Hippocampal formation (tissue), 2 donors: ENCODE measurements around the gene SBNO2.
"Not testable (repeated sequence)": the region's sequence is repeated elsewhere in the genome, so short reads cannot be mapped to it uniquely, and the experiment has no call there.

Experiments
- DNase-seq, 2 donors: peaks; one replicate each; lab custom pipeline; 2025; lab: John Stamatoyannopoulos, UW

Gene SBNO2

DNA sequence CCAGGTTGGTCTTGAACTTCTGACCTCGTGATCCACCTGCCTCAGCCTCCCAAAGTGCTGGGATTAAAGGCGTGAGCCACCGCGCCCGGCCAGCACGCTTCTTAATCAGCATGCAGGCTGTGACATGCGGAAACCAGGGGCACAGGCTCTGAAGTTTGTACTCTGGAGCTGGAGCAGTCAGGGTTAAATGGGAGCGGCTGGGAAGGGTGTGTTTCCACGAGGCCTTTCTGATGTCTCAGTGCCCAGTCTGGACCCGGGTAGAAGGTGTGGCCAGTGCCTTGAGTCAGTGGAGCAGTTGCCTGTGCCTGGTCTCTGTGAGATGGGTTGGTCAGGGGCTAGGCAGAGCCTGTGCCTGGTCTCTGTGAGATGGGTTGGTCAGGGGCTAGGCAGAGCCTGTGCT is 34.8 kb upstream of the SBNO2 start:
- not testable (repeated sequence) for DNase-seq

DNA sequence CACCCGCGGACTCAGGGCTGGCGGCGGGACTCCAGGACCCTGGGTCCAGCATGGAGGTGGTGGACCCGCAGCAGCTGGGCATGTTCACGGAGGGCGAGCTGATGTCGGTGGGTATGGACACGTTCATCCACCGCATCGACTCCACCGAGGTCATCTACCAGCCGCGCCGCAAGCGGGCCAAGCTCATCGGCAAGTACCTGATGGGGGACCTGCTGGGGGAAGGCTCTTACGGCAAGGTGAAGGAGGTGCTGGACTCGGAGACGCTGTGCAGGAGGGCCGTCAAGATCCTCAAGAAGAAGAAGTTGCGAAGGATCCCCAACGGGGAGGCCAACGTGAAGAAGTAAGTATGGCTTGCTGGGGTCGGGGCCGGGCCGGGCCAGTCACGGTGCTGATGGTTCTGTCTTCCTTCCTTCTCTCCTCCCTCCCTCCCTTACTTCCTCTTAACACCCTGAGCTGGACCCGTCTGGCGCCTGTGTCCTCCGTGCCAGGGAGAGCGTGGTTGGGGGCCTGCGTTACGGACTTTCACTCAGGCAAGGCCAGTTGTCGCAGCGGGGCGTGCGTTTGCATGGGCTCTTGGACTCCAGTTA is 32.9 kb upstream of the SBNO2 start:
- DNase-seq = no peak

GRCh38 chr19:1206150-1206863 is 32.2 kb upstream of the SBNO2 start:
- DNase-seq = no peak

- DNase-seq = peak; percentile 96 to 98
Measured at GRCh38 chr19:1205114-1206099, 31.3 kb upstream of the SBNO2 start, which contains the start of gene STK11. Gene STK11, plus strand, starts transcription at chr19:1205778. Its CDS starts 1,136 bp downstream, at chr19:1206914.

DNA sequence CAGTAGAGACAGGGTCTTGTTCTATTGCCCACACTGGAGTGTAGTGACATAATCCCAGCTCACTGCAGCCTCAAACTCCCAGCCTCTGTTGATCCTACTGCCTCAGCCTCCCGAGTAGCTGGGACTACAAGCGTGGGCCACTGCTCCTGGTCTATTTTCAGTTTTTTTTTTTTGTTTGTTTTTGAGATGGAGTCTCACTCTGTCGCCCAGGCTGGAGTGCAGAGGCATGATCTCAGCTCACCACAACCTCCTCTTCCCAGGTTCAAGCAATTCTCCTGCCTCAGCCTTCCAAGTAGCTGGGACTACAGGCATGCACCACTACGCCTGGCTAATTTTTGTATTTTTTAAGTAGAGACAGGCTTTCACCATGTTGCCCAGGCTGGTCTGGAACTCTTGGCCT is 26.5 kb upstream of the SBNO2 start:
- DNase-seq = not testable (repeated sequence)

- no peak for DNase-seq
Measured at GRCh38 chr19:1199531-1199930, 25.5 kb upstream of the SBNO2 start.

GRCh38 chr19:1189419-1189818 is 15.4 kb upstream of the SBNO2 start:
- no peak for DNase-seq

DNA sequence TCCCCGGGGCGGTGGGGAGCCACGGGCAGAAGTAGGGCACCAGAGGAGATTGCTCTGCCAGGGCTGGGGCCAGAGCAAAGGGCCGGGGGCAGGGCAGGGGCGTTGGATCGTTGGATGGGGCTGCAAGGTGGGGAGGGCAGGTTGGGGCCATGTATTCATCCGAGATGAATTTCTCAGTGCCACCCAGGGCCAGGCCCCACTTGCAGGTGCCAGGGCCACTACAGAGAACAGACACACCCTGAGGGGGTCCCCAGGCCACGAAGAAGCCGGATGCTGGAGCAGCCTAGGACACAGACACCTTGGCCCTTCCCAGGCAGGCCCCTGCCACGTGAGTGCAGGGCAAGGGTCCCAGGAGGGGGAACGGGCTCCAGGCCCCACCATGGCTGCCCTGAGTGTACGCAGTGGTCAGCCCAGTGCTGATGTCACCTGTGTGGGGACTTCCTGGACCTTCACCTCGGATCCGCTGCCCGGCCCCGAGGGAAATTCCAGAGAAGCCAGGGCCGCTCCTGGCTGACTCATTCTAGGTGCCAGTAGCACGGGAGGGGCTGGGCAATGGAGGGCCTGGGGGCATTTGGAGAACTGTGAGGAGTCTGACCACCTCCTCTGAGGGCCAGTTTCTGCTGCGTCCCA is 9.6 kb upstream of the SBNO2 start:
- DNase-seq = no peak

GRCh38 chr19:1182727-1183126 is 8.7 kb upstream of the SBNO2 start:
- no peak for DNase-seq

DNA sequence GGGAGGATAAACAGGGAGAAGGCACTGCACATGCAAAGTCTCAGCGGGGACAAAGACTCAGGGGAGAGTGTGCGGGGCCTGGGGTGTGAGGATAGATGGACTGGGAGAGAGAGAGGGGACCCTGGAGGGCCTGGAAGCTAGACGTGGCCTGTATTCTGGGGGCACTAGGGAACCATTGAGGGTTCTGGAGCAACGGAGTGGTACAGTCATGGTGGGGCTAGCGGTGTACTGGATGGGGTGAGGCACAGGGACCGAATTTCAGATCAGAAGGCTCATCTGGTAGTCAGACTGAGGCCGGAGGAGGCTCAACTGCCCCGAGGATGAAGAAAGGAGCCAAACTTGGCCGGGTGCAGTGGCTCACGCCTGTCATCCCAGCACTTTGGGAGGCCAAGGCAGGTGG is 8.0 kb upstream of the SBNO2 start:
- DNase-seq = no peak

GRCh38 chr19:1181606-1182005 is 7.5 kb upstream of the SBNO2 start:
- no peak for DNase-seq

GRCh38 chr19:1177322-1178114 is 3.5 kb upstream of the SBNO2 start:
- no peak for DNase-seq

- DNase-seq = no peak
Measured at GRCh38 chr19:1173159-1173844, 766 bp downstream of the SBNO2 start.

- DNase-seq = no peak
Measured at GRCh38 chr19:1172353-1173158, 1.5 kb downstream of the SBNO2 start.

DNA sequence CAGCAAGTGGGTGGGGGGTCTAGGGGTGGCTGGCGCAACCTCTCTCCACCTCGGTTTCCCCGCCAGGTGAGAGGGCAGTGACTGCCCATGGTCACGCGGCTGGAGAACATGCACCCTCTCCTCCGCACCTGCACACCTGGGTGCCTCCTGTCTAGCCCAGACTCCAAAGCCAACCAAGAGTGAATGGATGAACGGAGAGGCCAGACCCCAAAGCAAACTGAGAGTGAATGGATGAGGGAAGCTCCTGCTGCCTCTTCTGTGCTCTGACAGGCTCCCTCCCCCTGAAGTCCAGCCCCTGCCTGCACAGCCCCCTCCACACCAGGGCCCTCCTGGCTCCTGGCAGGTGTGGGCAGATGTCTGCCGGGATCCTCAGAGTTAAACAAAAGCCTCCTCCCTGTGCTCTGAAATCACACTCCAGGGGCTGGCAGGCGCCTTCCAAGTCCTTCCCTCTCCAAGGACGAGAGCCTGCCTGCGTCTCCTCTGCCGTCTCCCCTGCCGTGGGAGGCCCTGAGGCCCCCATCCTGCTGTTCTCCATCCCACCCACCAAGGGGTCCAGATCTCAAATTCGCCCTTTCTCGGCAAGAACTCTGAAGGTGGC is 2.2 kb downstream of the SBNO2 start:
- no peak for DNase-seq

- DNase-seq = no peak
Measured at GRCh38 chr19:1170938-1171754, 2.9 kb downstream of the SBNO2 start.

DNA sequence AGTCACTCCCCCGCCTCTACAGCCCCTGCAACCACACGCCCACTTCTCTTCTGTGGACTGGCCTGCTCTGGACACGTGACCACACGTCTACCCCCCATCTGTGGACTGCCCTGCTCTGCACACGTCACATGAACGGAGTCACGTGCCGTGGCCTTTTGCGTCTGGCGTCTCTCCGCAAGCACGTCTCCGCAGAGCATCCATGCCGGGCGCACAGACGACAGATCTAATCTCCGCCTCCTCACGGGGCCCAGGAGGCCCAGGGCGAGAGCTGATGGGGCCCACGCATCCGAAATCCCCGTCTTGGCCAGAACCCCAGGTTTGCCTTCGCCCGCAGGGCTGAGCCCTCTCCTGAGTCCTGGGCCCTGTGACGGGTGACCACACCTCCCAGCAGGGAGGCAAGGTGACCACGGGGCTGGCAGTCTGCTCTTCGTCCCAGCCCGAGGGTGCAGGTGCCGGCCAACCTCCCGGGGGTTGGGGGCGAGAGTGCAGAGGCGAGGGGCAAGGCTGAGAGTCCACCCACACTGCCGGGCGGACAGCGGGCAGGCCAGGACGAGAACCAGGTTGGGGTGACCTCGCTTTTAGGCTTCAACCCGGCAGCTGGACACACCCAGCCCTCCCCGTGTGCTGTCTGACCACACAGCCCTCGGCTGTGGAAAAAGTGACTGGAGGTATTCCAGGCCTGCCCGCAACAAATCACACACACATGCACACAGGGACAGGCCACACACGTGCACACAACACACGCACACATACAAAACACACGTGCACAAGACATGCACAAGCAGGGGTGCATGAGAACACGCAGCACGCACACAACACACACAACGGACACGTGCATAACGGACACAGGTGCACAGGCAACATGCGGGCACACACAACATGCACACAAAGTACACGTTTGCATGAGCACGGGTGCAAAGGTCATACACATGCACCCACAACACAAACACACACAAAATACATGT is 3.9 kb downstream of the SBNO2 start:
- peak in 1 of 2 donors; percentile 42 for DNase-seq
